NK-92 treated with Interleukin-12 subunit alpha and Interleukin-12 subunit beta, amount 100 ng/mL, for 24 hours (cell line): ENCODE results near the gene CNTNAP2.
"Not testable (repeated sequence)": the region's sequence is repeated elsewhere in the genome, so short reads cannot be mapped to it uniquely, and the experiment has no call there.

ENCODE experiments used
- DNase-seq: peaks from one replicate; lab custom pipeline; 2025; lab: John Stamatoyannopoulos, UW

Gene CNTNAP2

DNA sequence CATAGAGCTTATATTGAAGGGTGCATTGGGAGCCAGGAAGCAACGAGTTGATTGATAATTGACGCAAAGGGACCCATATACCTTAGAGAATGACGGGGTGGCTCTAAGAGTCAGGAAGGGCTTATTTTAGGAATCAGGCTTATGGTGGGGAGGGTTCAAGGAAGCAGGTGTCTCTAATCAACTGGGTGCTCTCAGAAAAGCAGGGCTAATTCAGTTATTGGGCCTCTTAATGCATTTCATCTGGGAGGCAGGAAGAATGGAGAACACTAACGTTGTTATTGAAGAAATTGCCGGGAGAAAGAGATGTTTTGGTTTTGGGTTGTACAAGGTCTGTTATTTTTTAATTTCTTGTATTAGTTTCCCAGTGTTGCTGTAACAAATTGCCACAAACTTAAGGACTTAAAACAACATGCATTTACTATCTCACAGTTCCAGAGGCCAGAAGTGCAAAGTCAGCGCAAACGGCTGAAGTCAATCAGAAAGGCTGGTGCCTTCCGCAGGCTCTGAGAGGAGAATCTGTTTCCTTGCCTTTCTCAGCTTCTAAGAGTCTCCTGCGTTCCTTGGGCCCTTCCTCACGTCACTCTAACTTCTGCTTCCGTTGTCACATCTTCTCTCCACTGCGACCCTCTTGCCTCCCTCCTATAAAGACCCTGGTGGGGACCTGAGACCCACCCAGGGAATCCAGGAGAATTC, 2145.5 kb downstream of the CNTNAP2 start:
- DNase-seq: no peak

DNA sequence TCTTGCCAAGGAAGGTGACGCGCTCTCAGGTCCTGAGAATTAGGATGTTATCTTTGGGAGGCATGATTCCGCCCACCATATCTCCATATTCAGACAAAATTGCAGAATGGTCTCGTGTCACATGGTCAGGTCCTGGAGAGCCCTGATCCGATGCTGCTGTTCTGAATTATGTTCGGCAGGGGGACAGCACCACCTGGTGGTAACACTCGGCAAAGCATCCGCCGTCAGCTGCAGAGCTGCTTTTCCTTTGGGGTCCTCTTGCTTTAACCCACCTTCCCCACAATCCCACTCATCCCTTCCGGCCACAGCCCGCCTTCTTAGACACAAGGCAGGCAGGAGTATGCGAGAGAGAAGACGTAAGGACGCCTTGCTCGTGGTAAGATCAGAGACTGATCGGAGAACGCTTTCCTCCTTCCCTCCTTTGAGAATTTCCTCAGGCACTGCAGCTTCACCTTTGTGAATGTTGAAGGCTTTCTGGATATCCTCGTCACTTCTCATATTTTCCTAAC, 2146.2 kb downstream of the CNTNAP2 start:
- DNase-seq: peak; percentile 24

DNA sequence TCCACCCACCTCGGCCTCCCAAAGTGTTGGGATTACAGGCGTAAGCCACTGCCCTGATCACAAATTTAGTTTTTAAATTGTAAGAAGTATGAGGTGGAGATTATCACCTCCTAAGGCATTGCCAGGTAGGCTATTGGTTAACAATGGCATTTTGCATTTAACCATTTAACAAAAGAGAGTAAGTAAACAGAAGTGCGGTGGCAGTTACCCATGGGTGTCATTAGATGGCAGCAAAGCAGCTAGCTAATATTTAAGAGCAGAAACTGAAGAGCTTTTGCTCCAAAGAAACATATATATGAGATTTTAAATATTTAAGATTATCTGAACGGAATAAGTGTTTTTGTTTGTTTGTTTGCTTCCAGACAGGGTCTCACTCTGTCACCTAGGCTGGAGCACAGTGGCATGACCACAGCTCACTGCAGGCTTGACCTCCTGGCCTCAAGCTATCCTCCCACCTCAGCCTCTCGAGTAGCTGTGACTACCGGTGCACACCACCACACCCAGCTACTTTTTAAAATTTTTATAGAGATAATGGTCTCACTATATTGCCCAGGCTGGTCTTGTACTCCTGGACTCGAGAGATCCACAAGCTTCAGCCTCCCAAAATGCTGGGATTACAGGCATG, 2148.4 kb downstream of the CNTNAP2 start:
- DNase-seq: no peak

DNA sequence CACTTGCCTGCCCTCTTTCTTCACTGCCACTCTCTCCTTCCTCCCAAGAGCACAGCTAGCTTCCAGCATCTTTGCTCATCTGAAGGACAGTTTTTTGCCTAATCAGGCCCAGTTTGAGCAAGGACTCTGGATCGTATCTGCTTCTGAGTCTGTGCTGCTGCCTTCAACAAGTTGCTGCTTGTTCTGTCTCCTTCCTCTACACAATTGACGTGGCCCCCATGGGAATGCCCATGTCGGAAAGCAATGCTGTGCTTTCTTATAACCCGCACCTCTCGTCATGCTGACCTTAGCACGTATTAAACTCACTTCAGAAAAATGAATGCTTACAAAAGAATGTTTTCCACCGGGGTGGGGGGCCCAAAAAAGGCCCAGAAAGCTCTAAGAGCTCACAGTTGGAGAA, 2149.3 kb downstream of the CNTNAP2 start:
- DNase-seq: no peak

DNA sequence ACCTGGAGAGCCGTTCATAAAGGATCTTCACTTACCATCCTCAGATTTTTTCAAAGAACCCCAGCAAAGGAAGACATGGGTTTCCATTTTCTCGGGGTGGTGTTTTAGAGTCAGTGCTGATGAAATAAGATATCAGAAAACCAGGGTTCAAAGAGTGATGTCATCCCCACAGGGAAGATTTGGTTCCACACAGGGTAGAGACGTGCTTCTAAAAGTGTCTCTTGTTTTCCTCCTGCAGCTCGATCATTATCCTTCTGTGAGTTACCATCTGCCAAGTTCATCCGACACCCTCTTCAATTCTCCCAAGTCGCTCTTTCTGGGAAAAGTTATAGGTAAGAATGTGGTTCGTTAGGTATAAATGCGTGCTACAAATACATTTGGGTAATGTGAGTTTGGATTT, 2150.2 kb downstream of the CNTNAP2 start:
- DNase-seq: no peak

DNA sequence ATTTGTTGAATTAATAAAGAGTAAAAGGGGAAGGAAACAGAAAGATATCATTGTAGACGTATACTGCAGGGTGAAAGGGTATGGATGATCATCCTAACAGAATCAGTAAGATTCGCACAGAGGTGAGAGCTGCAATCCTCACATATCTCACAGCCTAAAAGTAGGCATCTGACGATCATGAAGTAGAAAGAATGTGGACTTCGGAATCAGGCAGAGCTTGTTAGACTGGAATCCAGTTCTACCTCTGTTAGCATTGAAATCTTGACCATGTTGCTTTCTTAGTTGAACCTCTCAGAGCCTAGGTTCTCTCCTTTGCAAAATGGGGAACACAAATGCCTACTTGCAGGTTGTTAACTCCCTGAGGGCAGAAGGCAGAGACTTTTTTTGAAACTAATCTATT, 2154.0 kb downstream of the CNTNAP2 start:
- DNase-seq: no peak

DNA sequence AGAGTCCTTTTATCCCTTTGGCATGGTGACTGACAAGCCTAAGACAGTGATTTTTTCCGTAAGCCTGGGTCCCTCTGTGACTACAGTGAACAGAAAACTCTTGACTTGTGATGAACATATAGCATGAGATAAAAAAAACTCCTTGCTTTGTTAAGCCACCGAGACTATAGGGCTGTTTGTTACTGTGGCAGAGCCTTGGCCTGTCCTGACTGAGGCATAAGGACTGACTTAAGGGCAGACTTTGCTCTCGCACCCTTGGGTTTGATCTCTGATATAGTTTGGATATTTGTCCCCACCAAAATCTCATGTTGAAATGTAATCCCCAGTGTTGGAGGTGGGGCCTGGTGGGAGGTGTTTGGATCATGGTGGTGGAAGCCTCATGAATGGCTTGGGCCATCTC, 2157.5 kb downstream of the CNTNAP2 start:
- DNase-seq: no peak

DNA sequence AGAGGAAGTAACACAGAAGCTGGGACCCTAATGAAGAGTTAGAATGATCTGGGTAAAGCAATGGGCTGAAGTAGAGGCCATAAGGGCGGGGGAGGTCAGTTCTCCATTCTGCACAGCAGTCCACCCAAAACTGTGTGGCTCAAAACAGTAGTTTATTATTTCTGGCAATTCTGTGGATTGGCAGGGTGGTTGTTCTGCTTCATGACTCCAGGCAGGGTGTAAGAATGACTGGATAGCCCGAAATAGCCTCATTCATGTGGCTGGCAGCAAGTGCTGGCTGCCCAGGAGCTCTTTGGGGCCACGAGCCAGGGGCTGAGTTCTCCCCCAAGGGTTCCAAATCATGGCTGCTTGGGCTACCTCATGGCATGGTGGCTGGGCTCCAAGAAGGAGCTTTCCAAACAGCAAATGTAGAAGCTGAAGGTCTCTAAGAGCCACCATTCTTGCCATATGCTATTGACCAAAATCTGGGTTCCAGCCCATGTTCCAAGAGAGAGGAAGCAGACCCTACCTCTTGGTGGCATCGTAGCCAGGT, 2158.8 kb downstream of the CNTNAP2 start:
- no peak for DNase-seq

DNA sequence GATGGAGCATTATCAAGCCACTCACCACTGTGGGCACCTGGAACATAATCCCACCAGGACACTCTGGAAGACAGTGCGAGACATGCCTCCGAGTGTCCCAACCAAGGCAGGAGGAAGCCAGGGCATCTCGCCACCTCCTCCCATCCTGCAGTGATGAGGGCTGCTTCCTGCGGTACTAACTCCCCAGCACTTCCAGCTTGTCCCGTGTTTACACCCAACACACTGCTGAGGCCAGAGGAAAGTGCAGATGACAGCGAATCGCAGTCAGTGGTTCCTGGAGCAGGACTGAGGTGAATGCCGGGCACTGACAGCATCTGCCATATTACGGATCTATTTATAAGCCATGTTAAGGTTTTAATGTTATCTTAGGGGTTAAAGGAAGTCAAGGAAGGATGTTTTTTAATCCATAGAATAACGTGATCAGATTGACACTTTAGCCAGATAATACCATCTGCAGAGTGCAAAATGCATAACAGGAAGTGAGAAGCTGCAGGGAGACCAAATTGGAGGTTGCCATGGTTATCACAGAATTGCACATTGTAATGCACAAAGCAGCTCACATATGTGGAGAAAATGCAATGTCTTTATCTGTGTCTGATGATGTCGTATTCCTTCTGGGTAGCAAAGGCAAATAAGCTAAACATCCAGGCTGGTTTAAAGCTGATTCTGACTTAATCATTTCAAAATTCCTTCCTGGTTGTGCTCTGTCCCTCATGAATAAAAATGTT, 2159.9 kb downstream of the CNTNAP2 start:
- DNase-seq: no peak

DNA sequence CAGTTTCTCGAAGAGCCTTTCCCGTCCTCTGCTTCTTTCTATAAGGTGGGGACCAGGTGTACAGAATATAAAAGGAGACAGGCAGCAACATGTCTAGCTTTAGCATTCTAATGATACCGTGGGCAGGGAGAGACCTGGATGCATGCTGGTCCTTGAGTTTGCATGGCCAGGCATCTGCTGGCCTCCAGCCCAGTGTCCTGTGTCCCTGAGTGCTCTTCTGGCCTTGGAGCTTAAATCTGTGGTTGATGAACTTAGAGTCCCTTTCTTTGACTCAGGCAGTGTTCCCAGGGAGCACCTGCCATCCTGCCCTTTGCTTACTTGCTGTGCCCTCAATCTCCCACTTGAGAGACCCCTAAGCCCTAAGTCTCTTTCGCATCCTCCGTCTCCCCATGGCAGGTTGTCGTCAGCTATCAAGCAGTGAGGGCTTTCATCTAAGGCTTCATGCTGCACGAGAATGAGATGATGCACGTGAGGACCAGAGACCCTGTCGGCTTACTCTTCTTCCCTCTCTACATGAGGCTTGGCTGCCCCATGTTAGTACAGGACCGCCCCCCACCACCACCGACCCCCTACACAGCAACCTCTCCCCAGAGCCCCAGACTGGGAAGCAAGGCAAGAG, 2160.6 kb downstream of the CNTNAP2 start:
- no peak for DNase-seq

DNA sequence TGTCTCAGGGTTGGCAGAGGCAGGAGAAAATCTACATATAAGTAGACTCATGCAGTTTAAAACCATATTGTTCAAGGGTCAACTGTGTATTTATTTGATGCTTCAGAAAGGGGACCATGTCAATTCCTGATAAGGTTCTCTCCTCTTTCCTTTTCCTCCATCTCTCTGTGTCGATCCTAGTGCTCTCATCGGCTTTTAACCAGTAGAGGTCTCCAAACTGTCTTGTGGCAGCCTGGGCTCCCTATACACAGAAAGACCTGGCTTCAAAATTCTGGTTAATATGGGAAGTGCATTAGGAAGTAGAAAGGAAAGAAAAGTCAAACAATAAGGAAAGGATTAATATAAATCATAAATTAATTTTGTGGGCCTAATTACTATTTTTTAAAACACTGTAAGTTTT, 2169.5 kb downstream of the CNTNAP2 start:
- no peak for DNase-seq

DNA sequence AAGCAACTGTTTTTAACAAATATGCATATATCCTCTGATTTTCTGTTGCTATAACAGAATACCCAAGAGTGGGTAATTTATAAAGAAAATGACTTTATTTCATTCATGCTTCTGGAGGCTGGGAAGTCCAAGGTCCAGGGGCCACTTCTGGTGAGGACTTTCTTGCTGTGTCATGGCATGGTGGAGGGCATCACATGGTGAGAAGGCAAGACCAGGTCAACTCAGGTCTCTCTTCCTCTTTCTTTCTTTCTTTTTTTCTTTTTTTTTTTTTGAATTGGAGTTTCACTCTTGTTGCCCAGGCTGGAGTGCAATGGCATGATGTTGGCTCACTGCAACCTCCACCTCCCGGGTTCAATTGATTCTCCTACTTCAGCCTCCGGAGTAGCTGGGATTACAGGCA, 2170.9 kb downstream of the CNTNAP2 start:
- DNase-seq: no peak

DNA sequence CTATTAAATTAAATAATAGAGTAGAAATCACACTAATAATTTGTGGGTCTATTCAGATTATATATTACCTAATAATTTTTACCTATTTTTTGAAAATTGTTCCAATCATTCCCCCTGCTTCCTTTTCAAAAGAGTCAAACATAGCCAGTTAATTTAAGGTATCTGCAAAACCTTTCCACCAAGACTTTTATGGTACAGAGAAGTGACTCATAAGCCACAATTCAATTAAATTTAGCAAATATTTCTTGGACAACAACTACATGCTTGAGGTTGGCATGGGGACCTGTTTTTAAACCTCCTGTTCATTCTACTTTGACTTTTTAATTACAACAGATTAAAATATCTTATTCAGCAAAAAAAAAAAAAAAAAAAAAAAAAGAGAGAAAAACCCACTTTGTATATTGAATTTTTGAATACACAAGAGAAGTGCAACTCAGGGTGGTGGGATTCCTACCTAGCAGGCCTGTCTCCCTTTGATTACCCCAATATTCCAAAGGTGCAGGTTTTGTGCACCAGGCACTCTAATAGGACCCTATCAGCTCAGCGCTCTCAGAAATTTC, 2172.1 kb downstream of the CNTNAP2 start:
- DNase-seq: no peak

DNA sequence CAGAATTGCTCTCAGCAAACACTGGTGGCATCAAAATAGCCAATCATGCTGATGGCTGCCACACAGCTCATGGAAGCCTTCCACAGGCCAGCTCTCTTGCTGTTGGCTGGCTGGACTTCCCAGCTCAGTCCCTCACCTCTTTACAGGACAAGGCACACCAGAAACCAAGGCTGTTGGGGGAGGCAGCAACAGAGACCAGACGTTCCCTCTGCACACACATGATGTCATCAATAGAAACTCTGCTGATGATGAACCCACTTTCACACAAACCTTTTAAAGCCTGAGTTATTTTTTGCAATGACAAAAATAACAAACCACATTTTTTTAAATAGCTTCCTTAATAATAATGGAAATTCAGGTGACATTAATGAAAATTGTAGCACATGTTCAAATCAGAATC, 2173.0 kb downstream of the CNTNAP2 start:
- no peak for DNase-seq

DNA sequence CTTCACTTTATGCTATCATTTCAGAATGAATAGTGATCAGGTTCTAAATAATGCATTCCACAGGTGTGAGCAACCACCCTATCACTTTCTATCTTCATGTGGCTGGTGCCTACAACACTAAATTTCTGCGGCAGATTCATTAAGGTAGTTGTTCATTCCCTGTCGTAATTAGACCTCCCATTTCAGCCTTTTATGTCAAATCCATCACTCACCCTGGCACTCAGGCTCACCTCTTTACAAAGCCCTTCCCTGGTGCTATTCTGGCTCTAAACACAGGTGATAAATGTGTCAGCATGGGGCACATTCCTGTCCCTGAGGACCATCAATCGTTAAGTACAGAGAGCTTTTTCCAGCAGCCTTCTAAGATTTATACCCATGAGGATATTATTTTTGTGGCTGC, 2173.9 kb downstream of the CNTNAP2 start:
- no peak for DNase-seq

DNA sequence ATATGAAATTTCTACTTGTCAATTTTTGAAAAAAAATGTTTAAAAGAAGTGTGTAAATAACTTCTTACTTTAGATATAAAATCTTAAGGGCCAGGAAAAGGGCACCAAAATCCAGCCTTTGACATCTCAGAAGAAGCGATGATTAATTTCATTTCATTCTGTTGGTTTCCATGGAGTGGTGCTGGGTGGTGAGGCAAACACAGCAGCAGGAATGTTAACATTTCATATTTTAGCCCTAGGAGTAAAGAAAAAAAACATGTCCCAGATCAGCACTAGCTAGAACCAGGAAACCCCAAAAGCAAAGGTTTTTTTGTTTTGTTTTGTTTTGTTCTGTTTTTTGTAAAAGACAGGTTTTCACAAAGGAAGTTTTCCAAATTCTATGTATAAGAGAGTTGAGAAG, 2175.2 kb downstream of the CNTNAP2 start:
- DNase-seq: no peak

DNA sequence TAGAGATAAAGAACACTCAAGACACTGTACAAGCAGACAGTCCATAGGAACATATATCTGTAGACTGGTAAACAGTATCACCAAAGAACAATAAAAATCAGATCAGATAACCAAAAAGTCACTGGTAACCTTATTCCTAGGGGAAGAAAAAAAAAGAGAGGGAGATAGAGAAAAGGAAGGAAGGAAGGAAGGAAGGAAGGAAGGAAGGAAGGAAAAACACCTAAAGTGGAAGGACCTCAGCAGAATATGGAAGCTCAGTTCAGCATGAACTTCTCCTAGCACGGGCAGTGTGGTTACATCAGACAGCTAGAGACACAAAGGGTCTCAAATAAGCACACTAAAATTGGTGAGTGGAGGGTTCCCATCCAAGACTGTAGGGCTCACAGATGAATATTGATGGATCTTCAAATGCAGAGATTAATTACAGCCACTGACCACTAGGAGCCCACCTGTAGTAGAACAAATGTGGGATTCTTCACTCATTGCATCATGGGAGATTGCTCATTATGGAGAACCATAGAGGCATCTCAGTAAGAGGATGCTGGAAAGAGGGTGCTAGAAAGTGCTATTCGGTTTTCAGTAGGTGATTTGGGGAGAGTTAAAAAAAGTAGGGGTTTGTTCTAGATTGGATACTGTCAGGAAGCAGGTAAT, 2180.5 kb downstream of the CNTNAP2 start:
- no peak for DNase-seq

DNA sequence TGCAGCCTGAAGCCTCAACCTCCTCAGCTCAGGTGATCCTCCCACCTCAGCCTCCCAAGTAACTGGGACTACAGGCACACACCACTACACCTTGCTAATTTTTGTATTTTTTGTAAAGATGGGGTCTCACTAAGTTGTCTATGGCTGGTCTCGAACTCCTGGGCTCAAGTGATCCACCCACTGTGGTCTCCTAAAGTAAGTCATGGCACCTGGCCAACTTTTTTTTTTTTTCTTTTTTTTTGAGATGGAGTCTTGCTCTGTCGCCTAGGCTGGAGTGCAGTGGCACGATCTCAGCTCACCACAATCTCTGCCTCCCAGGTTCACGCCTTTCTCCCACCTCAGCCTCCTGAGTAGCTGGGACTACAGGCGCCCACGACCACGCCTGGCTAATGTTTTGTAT, 2182.2 kb downstream of the CNTNAP2 start:
- DNase-seq: not testable (repeated sequence)

DNA sequence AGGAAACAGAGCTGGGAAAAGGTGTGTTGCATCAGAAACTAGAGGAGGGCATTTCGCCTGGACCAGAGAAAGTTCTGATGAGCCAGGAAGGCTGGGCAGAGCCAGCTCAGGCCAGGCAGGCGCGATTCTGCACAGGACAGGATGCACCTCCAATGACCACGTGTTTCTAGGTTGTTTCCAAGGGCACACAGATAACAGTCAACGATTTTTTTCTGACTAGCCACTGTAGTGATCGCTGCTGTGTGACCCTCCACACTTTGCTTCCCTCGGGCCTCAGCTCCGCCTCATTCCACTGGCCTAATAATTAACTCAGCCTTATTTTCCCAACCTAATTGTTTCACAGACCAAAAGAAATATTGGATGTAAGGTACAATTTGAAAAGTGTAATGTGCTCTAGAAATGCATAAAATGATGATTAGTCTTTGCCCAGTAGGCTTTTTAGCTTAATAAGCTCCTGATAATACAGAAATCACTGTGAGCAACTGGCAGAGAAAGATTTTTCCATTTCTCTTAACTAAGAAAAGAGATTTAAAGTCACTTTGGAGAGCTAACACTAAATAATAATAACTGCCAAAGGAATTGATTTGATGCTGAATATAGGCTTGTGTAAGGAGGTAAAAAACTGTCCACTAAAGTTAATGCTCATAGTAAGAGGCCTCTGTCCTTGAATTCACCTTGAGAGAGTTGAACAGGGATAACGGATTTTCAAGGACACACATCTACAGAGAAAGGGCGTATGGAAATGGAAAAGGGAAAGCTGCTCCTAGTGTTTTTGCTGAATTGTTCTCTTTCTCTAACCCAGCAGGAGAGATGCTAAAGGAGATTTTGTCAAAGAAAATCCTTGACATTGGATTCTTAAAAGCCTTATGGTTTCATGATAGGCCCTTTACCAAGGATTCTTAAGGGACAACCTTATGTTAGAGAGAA, 2183.0 kb downstream of the CNTNAP2 start:
- DNase-seq: no peak

DNA sequence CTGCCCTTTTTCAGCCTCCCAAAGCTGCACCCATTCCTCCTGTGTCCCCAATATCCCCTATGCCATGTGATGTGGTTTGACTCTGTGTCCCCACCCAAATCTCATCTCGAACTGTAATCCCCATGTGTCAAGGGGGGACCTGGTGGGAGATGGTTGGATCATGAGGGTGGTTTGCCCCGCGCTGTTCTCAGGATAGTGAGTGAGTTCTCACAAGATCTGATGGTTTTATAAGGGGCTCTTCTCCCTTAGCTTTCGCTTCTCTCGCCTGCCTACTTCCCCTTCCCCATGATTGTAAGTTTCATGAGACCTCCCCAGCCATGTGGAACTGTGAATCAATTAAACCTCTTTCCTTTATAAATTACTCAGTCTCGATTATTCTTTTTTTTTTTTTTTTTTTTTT, 2185.8 kb downstream of the CNTNAP2 start:
- DNase-seq: not testable (repeated sequence)
